Measurements from ENCODE around the gene MYO5B. TPM values are rescaled to one million over a fixed set of nuclear protein-coding genes. Genes with fewer than 3 reads are reported as not detected.

The MYO5B gene
- total RNA-seq, 1 donor from 2014 or later = not detected

DNA sequence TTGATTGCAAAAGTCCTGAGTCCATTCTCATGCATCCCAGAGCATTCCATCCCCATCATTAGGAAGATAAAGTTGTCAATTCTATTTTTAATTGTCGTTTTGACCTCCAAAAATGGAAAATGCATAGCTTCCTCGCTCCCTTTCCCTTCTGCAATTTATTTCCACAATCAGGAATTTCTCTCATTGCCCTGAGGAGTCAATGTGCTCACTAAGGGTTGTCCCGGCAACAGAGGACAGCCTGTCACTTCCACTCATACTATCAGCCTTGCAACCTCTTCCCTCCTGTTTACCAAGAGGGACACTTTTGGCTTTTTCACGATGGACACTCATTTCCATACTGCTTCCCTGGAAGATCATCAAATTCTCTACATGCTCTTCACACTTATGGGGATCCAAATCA, 164.8 kb downstream of the MYO5B start:
- H3K4me3 Mint-ChIP-seq (ENCODE audit: low read depth) = no peak overlapping the region
- intact Hi-C loops (cut with micrococcal nuclease) = no loop called here
- H3K27ac Mint-ChIP-seq = no peak overlapping the region
- DNase-seq (ENCODE audit: low spot score) = no peak
- no peaks in the 10 kb centered on the region for H3K9me3 Mint-ChIP-seq
- no peaks in the 10 kb centered on the region for H3K36me3 Mint-ChIP-seq (ENCODE audit: low read depth)
- no peaks in the 10 kb centered on the region for H3K4me1 Mint-ChIP-seq (ENCODE audit: low read depth)
- H3K27me3 Mint-ChIP-seq (ENCODE audit: low read depth) = peaks cover 13% of the 10 kb centered on the region

DNA sequence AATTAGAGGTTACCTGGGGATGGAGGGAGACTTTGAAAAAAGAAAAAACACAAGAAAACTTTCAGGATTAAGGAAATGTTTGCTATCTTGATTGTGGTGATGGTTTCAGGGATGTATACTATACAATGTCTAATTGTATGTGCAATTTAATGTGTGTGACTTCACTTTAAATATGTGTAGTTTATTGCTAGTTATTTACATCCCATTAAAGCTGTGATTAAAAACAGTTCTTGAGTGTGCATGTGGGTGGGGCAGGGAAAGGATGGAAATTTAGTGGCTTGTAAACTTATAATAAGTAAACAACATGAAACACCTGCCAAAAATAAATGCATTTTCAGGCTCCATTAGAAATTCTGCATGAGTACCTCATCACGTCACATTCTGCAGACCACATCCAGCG, 167.0 kb downstream of the MYO5B start:
- H3K4me3 Mint-ChIP-seq (ENCODE audit: low read depth) = no peak overlapping the region

DNA sequence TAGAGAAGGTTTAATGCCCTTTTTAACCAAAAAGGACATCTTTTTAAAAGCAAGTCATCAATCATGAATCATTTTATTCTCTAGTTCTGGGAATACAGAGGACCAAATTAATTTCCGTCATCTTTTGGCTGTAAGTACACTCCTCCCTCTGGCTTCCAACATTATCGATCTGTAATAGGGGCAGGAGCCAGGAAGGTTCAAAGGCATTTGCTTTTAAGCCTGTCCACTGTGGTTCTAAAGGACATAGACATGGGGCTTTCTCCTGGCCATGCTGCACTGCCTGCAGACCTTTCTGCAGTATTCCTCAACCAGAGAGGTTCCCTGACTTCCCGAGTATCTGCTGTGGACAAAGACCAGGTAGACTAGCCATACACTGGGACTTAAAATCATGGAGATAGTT, 170.5 kb downstream of the MYO5B start:
- intact Hi-C loops (cut with micrococcal nuclease) = no loop called here
- H3K27me3 Mint-ChIP-seq (ENCODE audit: low read depth) = peaks cover 18% of the 10 kb centered on the region
- H3K36me3 Mint-ChIP-seq (ENCODE audit: low read depth) = no peaks in the 10 kb centered on the region
- H3K9me3 Mint-ChIP-seq = no peaks in the 10 kb centered on the region
- DNase-seq (ENCODE audit: low spot score) = no peak
- H3K4me1 Mint-ChIP-seq (ENCODE audit: low read depth) = no peaks in the 10 kb centered on the region
- H3K4me3 Mint-ChIP-seq (ENCODE audit: low read depth) = no peak overlapping the region
- H3K27ac Mint-ChIP-seq = no peak overlapping the region

More for the DNA sequence above, 167.0 kb downstream of the MYO5B start:
- intact Hi-C loops (cut with micrococcal nuclease) = no loop called here
- Mint-ChIP-seq H3K4me1 (ENCODE audit: low read depth) (no peaks in the 10 kb centered on the region), H3K36me3 (ENCODE audit: low read depth) (no peaks in the 10 kb centered on the region), H3K9me3 (no peaks in the 10 kb centered on the region), H3K27ac (no peak overlapping the region), H3K27me3 (ENCODE audit: low read depth) (peaks cover 13% of the 10 kb centered on the region)
- DNase-seq (ENCODE audit: low spot score) = no peak

DNA sequence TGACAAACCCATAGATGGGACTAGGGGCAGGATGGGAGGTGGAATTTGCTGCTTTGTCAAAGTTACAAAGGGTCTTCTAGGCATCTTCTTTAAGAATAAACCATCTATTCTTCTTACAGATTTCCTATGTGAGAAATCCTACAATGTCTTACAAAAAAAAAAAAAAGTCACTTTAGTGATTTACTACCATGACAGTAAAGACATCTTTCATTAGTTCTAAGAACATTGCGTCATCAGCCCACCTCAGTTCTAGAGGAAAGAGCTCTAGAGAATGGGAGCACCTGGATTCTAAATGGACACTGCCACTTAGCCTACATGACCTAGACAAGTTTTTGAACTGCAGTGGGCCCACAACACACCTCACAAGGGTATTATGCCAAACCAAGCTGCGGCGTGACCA, 172.0 kb downstream of the MYO5B start:
- H3K9me3 Mint-ChIP-seq = no peaks in the 10 kb centered on the region
- H3K36me3 Mint-ChIP-seq (ENCODE audit: low read depth) = no peaks in the 10 kb centered on the region
- intact Hi-C loops (cut with micrococcal nuclease) = no loop called here
- DNase-seq (ENCODE audit: low spot score) = no peak
- no peak overlapping the region for H3K4me3 Mint-ChIP-seq (ENCODE audit: low read depth)
- H3K27ac Mint-ChIP-seq = no peak overlapping the region
- peaks cover 22% of the 10 kb centered on the region for H3K27me3 Mint-ChIP-seq (ENCODE audit: low read depth)
- H3K4me1 Mint-ChIP-seq (ENCODE audit: low read depth) = no peaks in the 10 kb centered on the region

DNA sequence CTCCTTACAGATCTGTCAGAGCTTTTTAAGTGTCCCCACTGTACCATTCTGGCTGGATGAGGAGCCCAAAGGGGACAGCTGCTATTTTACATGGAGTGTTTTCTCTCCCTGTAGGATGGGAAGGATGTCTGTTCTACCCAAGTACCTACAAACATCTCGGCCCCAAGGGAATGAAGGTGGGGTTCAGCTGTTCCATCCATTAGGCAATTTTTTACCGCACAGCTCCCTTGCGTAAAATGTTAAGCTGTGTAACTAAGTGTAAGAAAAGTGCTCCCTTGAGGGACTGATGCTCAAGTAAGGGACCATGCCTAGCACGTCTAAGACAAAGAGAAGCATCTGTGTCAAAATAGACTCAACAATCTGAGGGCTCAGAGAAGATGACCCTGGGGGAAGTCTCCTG, 180.3 kb downstream of the MYO5B start:
- intact Hi-C loops (cut with micrococcal nuclease) = loop anchor here (5.0 kb wide), 1 partner anchor 183 kb away; the partner anchor contains the start of gene MYO5B
- Mint-ChIP-seq H3K36me3 (ENCODE audit: low read depth) (no peaks in the 10 kb centered on the region), H3K27me3 (ENCODE audit: low read depth) (peaks cover 19% of the 10 kb centered on the region), H3K4me1 (ENCODE audit: low read depth) (no peaks in the 10 kb centered on the region), H3K4me3 (ENCODE audit: low read depth) (no peak overlapping the region), H3K27ac (no peak overlapping the region), H3K9me3 (no peaks in the 10 kb centered on the region)
- DNase-seq (ENCODE audit: low spot score) = no peak

DNA sequence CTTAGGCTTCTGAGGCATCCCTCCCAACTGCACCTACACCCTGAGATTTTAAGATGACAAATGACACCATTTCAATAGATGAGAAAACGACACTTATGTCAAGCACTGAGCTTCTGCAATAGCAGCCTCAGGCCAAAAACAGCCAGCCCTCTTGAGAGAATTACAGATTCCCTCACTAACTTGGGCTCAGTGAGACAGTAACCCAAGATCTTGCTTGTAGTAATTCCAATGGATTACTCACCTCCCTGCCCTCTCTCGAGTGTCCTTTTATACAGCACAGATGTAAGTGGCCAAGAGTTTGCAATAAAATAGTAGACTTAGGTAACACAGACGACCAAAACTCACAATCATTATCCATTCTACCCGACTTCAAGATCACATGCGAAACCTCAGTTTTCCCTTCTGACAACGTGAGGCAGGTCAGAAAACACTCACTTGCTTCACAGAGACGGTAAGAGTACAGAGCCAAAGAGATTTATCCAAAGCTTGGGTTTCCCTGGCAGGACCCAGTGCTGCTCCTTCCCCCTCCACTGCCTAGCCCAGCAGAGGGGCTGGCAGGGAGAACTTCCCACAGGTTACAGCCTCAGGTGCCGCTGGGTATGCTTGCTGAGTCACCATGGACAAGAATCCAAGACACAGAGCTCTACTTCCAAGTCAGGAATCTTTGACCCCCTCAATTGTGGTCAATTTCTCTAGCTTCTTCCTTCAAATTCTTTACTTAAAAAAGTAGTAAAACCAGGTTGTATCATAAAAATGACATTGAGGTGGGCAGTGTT, 181.4 kb downstream of the MYO5B start:
- no peak for DNase-seq (ENCODE audit: low spot score)
- no peak overlapping the region for H3K4me3 Mint-ChIP-seq (ENCODE audit: low read depth)
- peaks cover 15% of the 10 kb centered on the region for H3K27me3 Mint-ChIP-seq (ENCODE audit: low read depth)
- H3K27ac Mint-ChIP-seq = no peak overlapping the region
- H3K4me1 Mint-ChIP-seq (ENCODE audit: low read depth) = no peaks in the 10 kb centered on the region
- intact Hi-C loops (cut with micrococcal nuclease) = loop anchor here (5.0 kb wide), 1 partner anchor 184 kb away; the partner anchor contains the start of gene MYO5B
- no peaks in the 10 kb centered on the region for H3K9me3 Mint-ChIP-seq
- H3K36me3 Mint-ChIP-seq (ENCODE audit: low read depth) = no peaks in the 10 kb centered on the region

DNA sequence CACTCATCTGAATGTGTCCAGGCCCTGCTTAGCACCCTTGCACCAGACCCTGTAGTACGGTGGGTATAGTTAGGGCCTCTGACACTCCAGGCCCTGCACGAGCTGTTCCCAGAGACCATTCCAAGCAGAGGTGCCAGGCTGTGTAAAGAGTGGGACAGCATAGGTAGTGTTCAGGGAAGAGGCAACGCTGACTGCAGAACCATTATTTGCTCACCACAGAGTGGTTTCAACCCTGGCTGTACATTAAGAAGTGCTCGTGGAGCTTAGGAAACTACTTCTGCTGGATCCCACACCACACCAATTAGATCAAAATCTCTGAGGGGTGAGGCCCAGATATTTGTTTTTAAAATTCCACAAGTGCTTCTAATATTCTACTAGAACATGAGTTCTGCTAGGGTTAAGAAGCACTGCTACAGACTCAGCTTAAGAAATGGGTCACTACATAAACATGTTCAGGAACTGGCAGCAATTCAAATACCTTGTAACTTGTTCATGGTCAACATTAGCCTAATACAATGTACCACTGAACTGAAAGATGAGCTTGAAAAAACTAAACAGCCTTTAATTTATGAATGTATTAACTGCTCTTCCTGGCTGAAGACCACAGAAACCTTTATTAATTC, 183.0 kb downstream of the MYO5B start:
- no peaks in the 10 kb centered on the region for H3K36me3 Mint-ChIP-seq (ENCODE audit: low read depth)
- intact Hi-C loops (cut with micrococcal nuclease) = loop anchor here (5.0 kb wide), 1 partner anchor 185 kb away; the partner anchor contains the start of gene MYO5B

DNA sequence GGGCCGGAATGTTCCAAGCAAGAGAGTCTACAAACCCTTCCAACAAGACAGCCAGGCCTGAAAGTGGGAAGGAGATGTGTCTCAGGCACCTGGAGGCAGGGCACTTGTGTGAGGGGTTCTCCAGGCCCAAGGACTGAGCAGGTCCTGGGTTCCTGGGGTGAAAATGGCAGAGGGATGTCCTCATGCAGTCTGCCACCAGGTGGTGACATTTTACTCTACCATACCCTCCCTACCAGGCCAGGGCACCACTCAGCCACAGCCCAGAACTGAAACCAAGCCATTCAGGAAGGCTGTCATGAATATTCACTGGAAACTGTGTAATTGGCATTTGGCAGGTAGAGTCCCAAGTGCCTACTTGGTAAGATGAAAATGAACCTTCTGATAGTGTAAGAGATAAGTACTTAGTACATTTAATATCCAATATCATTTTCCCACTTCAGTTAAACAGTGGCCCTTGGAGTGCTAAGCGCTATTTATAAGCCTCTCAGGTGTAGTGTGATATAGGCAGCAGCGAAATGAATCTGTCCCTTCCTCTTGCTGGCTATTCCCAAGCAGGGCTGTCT, 185.1 kb downstream of the MYO5B start:
- intact Hi-C loops (cut with micrococcal nuclease) = loop anchor here (1.0 to 5.0 kb wide), 2 partner anchors 187 to 347 kb away; partner anchors contain the start of gene MYO5B
- H3K36me3 Mint-ChIP-seq (ENCODE audit: low read depth) = no peaks in the 10 kb centered on the region
- peak; percentile 24 for DNase-seq (ENCODE audit: low spot score)
- no peak overlapping the region for H3K4me3 Mint-ChIP-seq (ENCODE audit: low read depth)
- peaks cover 7% of the 10 kb centered on the region for H3K27me3 Mint-ChIP-seq (ENCODE audit: low read depth)
- H3K9me3 Mint-ChIP-seq = no peaks in the 10 kb centered on the region
- no peaks in the 10 kb centered on the region for H3K4me1 Mint-ChIP-seq (ENCODE audit: low read depth)
- H3K27ac Mint-ChIP-seq = no peak overlapping the region

More for the DNA sequence above, 183.0 kb downstream of the MYO5B start:
- H3K4me3 Mint-ChIP-seq (ENCODE audit: low read depth) = no peak overlapping the region
- H3K9me3 Mint-ChIP-seq = no peaks in the 10 kb centered on the region
- no peak overlapping the region for H3K27ac Mint-ChIP-seq
- no peak for DNase-seq (ENCODE audit: low spot score)
- no peaks in the 10 kb centered on the region for H3K4me1 Mint-ChIP-seq (ENCODE audit: low read depth)
- H3K27me3 Mint-ChIP-seq (ENCODE audit: low read depth) = peaks cover 11% of the 10 kb centered on the region

DNA sequence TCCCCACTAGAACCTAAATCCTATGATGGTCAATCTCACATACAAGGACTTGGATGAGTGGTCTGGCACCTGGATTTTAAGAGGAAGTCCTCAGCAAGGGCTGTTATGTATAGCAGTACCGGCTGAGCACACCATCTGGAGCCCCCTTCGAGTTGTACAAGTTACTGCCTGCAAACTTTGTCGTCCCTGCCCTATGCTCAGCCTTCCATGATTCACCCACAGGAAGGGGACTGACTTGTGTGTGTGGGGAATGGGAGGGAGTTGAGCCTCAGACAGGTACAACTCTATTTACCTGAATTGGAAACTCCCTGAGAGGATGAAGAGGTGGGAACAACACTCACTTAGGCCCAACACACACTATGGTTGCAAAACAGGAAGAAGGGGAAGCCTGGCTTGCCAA, 186.6 kb downstream of the MYO5B start:
- no peak overlapping the region for H3K27ac Mint-ChIP-seq
- no peaks in the 10 kb centered on the region for H3K4me1 Mint-ChIP-seq (ENCODE audit: low read depth)
- no peak overlapping the region for H3K4me3 Mint-ChIP-seq (ENCODE audit: low read depth)
- H3K27me3 Mint-ChIP-seq (ENCODE audit: low read depth) = peaks cover 3% of the 10 kb centered on the region
- no peak for DNase-seq (ENCODE audit: low spot score)
- H3K9me3 Mint-ChIP-seq = no peaks in the 10 kb centered on the region
- intact Hi-C loops (cut with micrococcal nuclease) = no loop called here
- H3K36me3 Mint-ChIP-seq (ENCODE audit: low read depth) = no peaks in the 10 kb centered on the region

DNA sequence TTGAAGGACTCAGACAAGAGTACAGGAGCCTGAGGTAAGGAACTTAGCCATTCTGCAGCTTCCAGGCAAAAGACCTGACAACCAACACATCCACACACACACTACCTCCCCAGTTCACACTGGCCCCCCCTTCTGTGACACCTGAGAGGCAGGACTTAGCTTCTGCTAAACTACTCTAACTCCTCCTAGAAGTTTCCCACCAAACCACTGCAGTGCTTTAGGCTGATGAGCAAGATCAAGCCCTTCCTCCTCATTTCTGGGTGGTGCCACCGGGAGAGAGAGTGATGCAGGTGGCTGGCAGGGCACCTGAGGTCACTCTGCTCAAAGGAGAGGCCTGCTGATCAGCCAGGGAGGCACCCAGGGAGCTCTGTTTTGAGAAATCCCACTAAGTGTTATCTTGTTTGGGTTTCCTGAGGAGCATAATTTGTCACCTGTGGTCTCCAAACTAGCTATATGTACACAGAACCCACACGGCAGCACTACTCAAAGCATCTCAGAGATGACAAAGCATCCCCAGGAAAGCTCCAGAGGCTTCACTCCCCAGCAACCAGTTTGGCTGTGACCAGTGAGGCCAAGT, 188.4 kb downstream of the MYO5B start:
- H3K36me3 Mint-ChIP-seq (ENCODE audit: low read depth) = no peaks in the 10 kb centered on the region
- peaks cover 3% of the 10 kb centered on the region for H3K27me3 Mint-ChIP-seq (ENCODE audit: low read depth)
- intact Hi-C loops (cut with micrococcal nuclease) = no loop called here

DNA sequence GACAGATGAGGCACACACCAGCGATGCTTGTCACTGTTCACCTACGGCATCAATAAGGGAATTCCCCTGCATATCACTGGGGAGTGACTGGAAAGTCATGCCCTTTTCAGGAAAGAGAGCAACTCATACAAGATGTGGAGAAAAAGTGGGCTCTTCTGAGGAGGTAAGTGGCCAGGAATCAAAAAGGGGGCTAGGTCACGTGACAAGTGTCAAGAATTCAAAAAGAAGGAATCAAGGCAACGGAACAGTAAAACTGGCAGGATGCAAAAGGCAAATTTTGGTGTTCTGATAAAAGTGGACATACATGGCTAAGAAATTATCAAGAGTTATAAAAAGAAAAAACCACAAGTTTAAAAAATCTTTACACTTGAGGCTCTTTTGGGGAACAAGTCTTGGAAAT, 190.9 kb downstream of the MYO5B start:
- no peak overlapping the region for H3K27ac Mint-ChIP-seq
- intact Hi-C loops (cut with micrococcal nuclease) = no loop called here
- no peaks in the 10 kb centered on the region for H3K36me3 Mint-ChIP-seq (ENCODE audit: low read depth)
- no peak for DNase-seq (ENCODE audit: low spot score)
- H3K4me1 Mint-ChIP-seq (ENCODE audit: low read depth) = no peaks in the 10 kb centered on the region
- H3K9me3 Mint-ChIP-seq = no peaks in the 10 kb centered on the region
- H3K27me3 Mint-ChIP-seq (ENCODE audit: low read depth) = peaks cover 3% of the 10 kb centered on the region
- H3K4me3 Mint-ChIP-seq (ENCODE audit: low read depth) = no peak overlapping the region

More for the DNA sequence above, 188.4 kb downstream of the MYO5B start:
- Mint-ChIP-seq H3K4me1 (ENCODE audit: low read depth) (no peaks in the 10 kb centered on the region), H3K4me3 (ENCODE audit: low read depth) (no peak overlapping the region), H3K27ac (no peak overlapping the region), H3K9me3 (no peaks in the 10 kb centered on the region)
- no peak for DNase-seq (ENCODE audit: low spot score)

DNA sequence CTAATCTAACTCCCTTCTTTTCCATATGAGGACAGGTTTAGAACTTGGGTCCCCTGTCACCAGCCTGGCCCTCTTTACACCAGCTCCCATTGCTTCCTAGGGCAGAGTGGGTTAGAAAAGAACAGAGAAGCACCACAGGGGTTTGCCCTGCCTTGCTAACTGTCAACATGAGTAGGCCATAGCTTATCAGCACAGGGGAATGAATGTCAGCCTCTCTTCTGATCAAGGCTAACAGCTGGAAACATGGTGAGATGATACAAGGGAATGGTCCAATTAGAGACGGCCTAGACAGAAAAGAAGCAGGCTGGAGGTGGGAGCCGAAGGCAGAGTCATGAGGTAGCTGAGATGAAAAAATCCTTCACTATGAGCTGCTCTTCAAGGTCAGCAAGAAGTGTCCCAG, 192.2 kb downstream of the MYO5B start:
- no peaks in the 10 kb centered on the region for H3K4me1 Mint-ChIP-seq (ENCODE audit: low read depth)
- DNase-seq (ENCODE audit: low spot score) = no peak
- H3K27me3 Mint-ChIP-seq (ENCODE audit: low read depth) = peaks cover 5% of the 10 kb centered on the region
- no peaks in the 10 kb centered on the region for H3K9me3 Mint-ChIP-seq
- intact Hi-C loops (cut with micrococcal nuclease) = no loop called here
- H3K27ac Mint-ChIP-seq = no peak overlapping the region
- H3K4me3 Mint-ChIP-seq (ENCODE audit: low read depth) = no peak overlapping the region
- H3K36me3 Mint-ChIP-seq (ENCODE audit: low read depth) = no peaks in the 10 kb centered on the region

DNA sequence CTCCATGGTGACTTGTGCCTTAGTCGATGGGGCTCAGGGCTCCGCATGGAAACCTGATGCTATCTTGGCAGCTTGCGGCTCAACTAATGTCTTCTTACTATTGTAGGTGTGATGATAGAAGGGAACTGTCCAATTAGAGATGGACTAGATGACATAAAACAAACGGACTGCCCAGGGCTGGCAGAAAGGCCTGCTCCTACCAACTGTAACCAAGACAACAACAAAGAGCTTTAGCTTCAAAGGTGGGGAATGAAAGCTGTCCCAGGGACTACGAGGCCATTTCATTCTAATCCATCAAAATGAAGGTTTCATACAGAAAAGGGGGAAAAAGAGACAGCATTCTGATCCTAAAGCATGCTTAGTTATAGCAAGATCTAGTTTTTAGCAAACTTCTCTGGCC, 194.7 kb downstream of the MYO5B start:
- H3K36me3 Mint-ChIP-seq (ENCODE audit: low read depth) = no peaks in the 10 kb centered on the region
- peaks cover 5% of the 10 kb centered on the region for H3K27me3 Mint-ChIP-seq (ENCODE audit: low read depth)
- H3K4me3 Mint-ChIP-seq (ENCODE audit: low read depth) = no peak overlapping the region
- H3K4me1 Mint-ChIP-seq (ENCODE audit: low read depth) = no peaks in the 10 kb centered on the region
- no peaks in the 10 kb centered on the region for H3K9me3 Mint-ChIP-seq
- DNase-seq (ENCODE audit: low spot score) = no peak
- no peak overlapping the region for H3K27ac Mint-ChIP-seq
- intact Hi-C loops (cut with micrococcal nuclease) = no loop called here
